Measurements from ENCODE around the gene TNS4. TPM values are rescaled to one million over a fixed set of nuclear protein-coding genes. Genes with fewer than 3 reads are reported as not detected.

Gene TNS4
- total RNA-seq, 2 experiments from 2014 or later = 0.22 to 0.97 TPM

DNA sequence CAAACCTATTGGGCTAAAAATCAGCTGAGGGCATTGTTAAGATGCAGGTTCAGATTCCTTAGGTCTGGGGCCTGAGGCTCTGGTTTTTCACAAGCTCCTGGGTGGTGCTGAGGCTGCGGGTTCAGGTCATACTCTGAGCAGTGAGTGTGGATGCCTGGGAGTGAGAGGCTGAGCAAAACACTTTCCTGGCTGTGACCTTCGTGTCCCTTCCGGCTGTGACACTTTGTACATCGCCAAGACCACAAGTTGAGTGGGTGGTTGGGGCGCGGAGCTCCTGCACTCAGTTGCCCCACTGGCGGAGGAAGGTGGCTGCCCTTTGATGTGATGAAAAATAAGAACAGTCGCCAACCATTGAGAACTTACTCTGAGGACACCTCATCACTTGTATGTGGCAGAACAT lies 39.0 kb upstream of the TNS4 start:
- CTCF ChIA-PET (ENCODE audit: unreplicated experiment) = interaction anchor here (0.8 kb wide), 1 partner anchor 19 kb away, joined by 3 read pairs; no protein-coding TSS in a partner anchor

DNA sequence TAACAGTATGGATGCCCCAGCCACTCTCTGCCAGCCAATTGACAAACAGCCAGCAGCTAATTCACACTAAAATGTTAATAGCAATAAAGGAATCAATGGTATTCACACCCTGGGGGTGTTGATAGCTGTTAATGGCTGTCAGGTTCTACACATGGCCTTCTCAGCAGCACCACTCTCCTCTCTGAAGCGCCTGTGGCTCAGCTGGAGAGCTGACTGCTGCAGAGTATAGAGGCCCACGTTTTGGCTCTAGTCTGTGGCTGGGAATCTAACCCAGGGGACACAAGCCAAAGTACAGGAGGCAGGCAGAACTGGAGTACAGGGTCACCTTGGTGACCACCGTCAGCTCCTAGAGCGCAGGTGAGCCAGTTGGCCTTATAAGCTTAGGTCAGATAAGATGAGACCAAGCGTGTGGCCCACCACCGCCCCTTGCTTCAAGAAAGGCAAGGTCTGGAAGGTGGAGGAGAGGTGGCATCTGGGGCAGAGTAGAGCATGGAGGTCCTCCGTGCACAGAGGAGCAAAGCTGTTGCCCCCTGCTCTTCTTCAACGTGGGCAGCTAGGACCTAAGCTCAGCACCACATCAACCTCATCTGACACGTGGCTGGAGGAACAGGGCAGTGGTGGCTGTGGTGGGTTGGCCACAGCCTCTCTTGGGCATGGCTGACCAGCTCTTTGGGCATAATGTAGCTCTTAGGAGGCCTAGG lies 38.4 kb upstream of the TNS4 start:
- no peak for DNase-seq (ENCODE audit: low spot score)
- no TSS peak for BruUV-seq (replicated peaks)
- CTCF ChIA-PET (ENCODE audit: unreplicated experiment) = no interaction called here
- H4K20me1 ChIP-seq (ENCODE audit: insufficient read depth, low read length) = no peaks in the 10 kb centered on the region
- peaks cover 21% of the 10 kb centered on the region for H3K4me1 ChIP-seq (ENCODE audit: insufficient read depth, low read length, poor library complexity, severe bottlenecking)
- H3K9me2 ChIP-seq (ENCODE audit: insufficient read depth, low read length) = no peaks in the 10 kb centered on the region
- H3K4me2 ChIP-seq (ENCODE audit: low read length) = no peak overlapping the region
- POLR2A ChIA-PET = interaction anchor here (0.7 kb wide), 1 partner anchor 15 kb away, joined by 5 read pairs; no protein-coding TSS in a partner anchor
- intact Hi-C loops (cut with micrococcal nuclease; ENCODE audit: unreplicated experiment) = no loop called here
- TF ChIP-seq, protein P1, sequence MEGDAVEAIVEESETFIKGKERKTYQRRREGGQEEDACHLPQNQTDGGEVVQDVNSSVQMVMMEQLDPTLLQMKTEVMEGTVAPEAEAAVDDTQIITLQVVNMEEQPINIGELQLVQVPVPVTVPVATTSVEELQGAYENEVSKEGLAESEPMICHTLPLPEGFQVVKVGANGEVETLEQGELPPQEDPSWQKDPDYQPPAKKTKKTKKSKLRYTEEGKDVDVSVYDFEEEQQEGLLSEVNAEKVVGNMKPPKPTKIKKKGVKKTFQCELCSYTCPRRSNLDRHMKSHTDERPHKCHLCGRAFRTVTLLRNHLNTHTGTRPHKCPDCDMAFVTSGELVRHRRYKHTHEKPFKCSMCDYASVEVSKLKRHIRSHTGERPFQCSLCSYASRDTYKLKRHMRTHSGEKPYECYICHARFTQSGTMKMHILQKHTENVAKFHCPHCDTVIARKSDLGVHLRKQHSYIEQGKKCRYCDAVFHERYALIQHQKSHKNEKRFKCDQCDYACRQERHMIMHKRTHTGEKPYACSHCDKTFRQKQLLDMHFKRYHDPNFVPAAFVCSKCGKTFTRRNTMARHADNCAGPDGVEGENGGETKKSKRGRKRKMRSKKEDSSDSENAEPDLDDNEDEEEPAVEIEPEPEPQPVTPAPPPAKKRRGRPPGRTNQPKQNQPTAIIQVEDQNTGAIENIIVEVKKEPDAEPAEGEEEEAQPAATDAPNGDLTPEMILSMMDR (conservative IDR thresholded peaks at IDR 0.05; ENCODE audit: low read length) = no peak
- TF ChIP-seq EZH2phosphoT487 (IDR thresholded peaks at IDR 0.05; ENCODE audit: borderline replicate concordance, low read depth, low read length) = no peak
- no peak overlapping the region for H2AFZ ChIP-seq (ENCODE audit: low read length)
- H3K9me3 ChIP-seq (ENCODE audit: low read length) = no peaks in the 10 kb centered on the region
- no peaks in the 10 kb centered on the region for H3K79me2 ChIP-seq (ENCODE audit: insufficient read depth, low read depth, low read length)
- no peak overlapping the region for H3K4me3 ChIP-seq (ENCODE audit: low read depth, low read length, poor library complexity, severe bottlenecking)
- no peaks in the 10 kb centered on the region for H3K36me3 ChIP-seq (ENCODE audit: insufficient read depth, low read length)
- H3K27ac ChIP-seq (ENCODE audit: low read depth, low read length, poor library complexity, severe bottlenecking) = no peak overlapping the region

More for the DNA sequence above, 39.0 kb upstream of the TNS4 start:
- H3K27ac ChIP-seq (ENCODE audit: low read depth, low read length, poor library complexity, severe bottlenecking) = no peak overlapping the region
- H2AFZ ChIP-seq (ENCODE audit: low read length) = no peak overlapping the region
- no peak overlapping the region for H3K4me3 ChIP-seq (ENCODE audit: low read depth, low read length, poor library complexity, severe bottlenecking)
- no peaks in the 10 kb centered on the region for H3K9me3 ChIP-seq (ENCODE audit: low read length)
- H3K4me1 ChIP-seq (ENCODE audit: insufficient read depth, low read length, poor library complexity, severe bottlenecking) = peaks cover 21% of the 10 kb centered on the region
- H3K36me3 ChIP-seq (ENCODE audit: insufficient read depth, low read length) = no peaks in the 10 kb centered on the region
- BruUV-seq (replicated peaks) = no TSS peak
- no peaks in the 10 kb centered on the region for H3K9me2 ChIP-seq (ENCODE audit: insufficient read depth, low read length)
- no peak for DNase-seq (ENCODE audit: low spot score)
- H3K4me2 ChIP-seq (ENCODE audit: low read length) = no peak overlapping the region
- H4K20me1 ChIP-seq (ENCODE audit: insufficient read depth, low read length) = no peaks in the 10 kb centered on the region
- no peaks in the 10 kb centered on the region for H3K79me2 ChIP-seq (ENCODE audit: insufficient read depth, low read depth, low read length)
- POLR2A ChIA-PET = no interaction called here
- TF ChIP-seq, protein P1 (conservative IDR thresholded peaks at IDR 0.05; ENCODE audit: low read length) = no peak
- intact Hi-C loops (cut with micrococcal nuclease; ENCODE audit: unreplicated experiment) = no loop called here

DNA sequence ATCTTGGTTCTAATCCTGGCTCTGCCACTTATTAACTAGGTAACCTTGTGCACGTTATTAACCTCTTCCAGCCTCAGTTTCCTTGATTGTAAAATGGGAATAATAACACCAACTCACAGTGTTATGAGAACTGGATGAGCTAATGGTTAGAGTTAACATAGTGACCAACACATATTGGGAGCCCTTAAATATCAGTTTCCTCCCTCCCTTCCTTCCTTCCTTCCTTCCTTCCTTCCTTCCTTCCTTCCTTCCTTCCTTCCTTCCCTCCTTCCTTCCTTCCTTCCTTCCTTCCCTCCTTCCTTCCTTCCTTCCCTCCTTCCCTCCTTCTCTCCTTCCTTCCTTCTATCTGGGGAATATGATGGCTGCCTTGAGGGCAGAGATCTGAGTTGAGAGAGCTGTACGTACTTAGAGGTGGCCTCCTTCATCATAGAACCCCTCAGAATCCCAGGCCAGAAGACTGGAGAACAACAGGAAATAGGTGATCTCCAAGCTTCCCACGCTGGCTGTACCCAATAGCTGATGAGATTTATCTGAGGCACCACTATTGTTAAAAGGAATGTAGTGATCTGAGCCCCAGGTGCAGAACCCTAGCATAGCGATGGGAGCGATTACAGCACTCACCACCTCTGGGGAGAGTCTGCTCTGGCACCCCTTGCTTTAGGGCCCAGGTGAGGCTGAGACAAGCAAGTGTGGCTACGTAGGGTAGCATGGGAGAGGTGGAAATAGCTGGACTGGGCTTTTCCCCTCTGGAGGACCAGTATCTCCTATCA lies 37.7 kb upstream of the TNS4 start:
- H3K36me3 ChIP-seq (ENCODE audit: insufficient read depth, low read length) = no peaks in the 10 kb centered on the region
- no peak for TF ChIP-seq EZH2phosphoT487 (IDR thresholded peaks at IDR 0.05; ENCODE audit: borderline replicate concordance, low read depth, low read length)
- TF ChIP-seq, protein P1 (conservative IDR thresholded peaks at IDR 0.05; ENCODE audit: low read length) = no peak
- no peaks in the 10 kb centered on the region for H3K9me2 ChIP-seq (ENCODE audit: insufficient read depth, low read length)
- no peaks in the 10 kb centered on the region for H3K9me3 ChIP-seq (ENCODE audit: low read length)
- H3K27ac ChIP-seq (ENCODE audit: low read depth, low read length, poor library complexity, severe bottlenecking) = no peak overlapping the region
- no peaks in the 10 kb centered on the region for H3K79me2 ChIP-seq (ENCODE audit: insufficient read depth, low read depth, low read length)
- H3K4me2 ChIP-seq (ENCODE audit: low read length) = no peak overlapping the region
- no peak overlapping the region for H3K4me3 ChIP-seq (ENCODE audit: low read depth, low read length, poor library complexity, severe bottlenecking)
- intact Hi-C loops (cut with micrococcal nuclease; ENCODE audit: unreplicated experiment) = no loop called here
- H2AFZ ChIP-seq (ENCODE audit: low read length) = no peak overlapping the region
- CTCF ChIA-PET (ENCODE audit: unreplicated experiment) = no interaction called here
- peaks cover 23% of the 10 kb centered on the region for H3K4me1 ChIP-seq (ENCODE audit: insufficient read depth, low read length, poor library complexity, severe bottlenecking)
- POLR2A ChIA-PET = interaction anchor here (0.6 to 1.5 kb wide), 4 partner anchors 10 to 58 kb away, joined by 4 to 6 read pairs (median 4); no protein-coding TSS in a partner anchor
- no peak for DNase-seq (ENCODE audit: low spot score)
- no TSS peak for BruUV-seq (replicated peaks)
- no peaks in the 10 kb centered on the region for H4K20me1 ChIP-seq (ENCODE audit: insufficient read depth, low read length)
